CD14-positive monocyte (primary cell): ENCODE measurements around the gene PSAPL1. TPM values are rescaled to one million over a fixed set of nuclear protein-coding genes. Genes with fewer than 3 reads are reported as not detected.

Source experiments
- DNase-seq, 3 donors: peaks; one replicate each; pipeline ENCODE4 v3.0.0-alpha.2; 2011 to 2022
- H2AFZ ChIP-seq: 2 replicates; pipeline ENCODE4 v1.6.0; 2012; ENCODE audit warnings: mild to moderate bottlenecking, low read depth, low read length, inconsistent platforms; ENCODE audit not compliant: insufficient read depth, poor library complexity, severe bottlenecking
- H3K27ac ChIP-seq, 2 donors: 1 replicate in 1 of 2; 2 replicates in 1 of 2; pipeline ENCODE4 v1.5.1; 2012 to 2013; ENCODE audit warnings: low read length in 2 of 2, control low read depth in 1 of 2, inconsistent platforms in 1 of 2, low read depth in 1 of 2, mild to moderate bottlenecking in 1 of 2
- H3K27me3 ChIP-seq, 2 donors: one replicate each; pipeline versions ENCODE4 v1.6.0 to v1.6.1; 2011 to 2013; ENCODE audit warnings: low read length in 2 of 2; ENCODE audit not compliant: control insufficient read depth in 2 of 2, insufficient read depth in 2 of 2
- H3K36me3 ChIP-seq, 2 donors: replicated peaks in 1 of 2; 1 replicate in 1 of 2; 2 replicates in 1 of 2; pipeline versions ENCODE4 v1.5.1 to v1.6.1; 2012 to 2013; ENCODE audit warnings: low read length in 2 of 2, control low read depth in 1 of 2, inconsistent platforms in 1 of 2, mild to moderate bottlenecking in 1 of 2; ENCODE audit not compliant: insufficient read depth in 2 of 2, control insufficient read depth in 1 of 2
- H3K4me1 ChIP-seq, 2 donors: 1 replicate in 1 of 2; 2 replicates in 1 of 2; pipeline versions ENCODE4 v1.5.1 to v1.6.1; 2012 to 2013; ENCODE audit warnings: low read length in 2 of 2, control low read depth in 1 of 2, inconsistent platforms in 1 of 2, mild to moderate bottlenecking in 1 of 2, moderate library complexity in 1 of 2; ENCODE audit not compliant: insufficient read depth in 2 of 2, control insufficient read depth in 1 of 2
- H3K4me2 ChIP-seq: replicated peaks from 2 replicates; pipeline ENCODE3; 2012; ENCODE audit warnings: low read length, moderate library complexity, mild to moderate bottlenecking; ENCODE audit not compliant: poor library complexity, severe bottlenecking; ENCODE audit errors: extremely low read depth
- H3K4me3 ChIP-seq, 3 experiments: fragments of 200-600 bp in 1 of 3; sonication (generic) in 1 of 3; replicated peaks in 1 of 3; 1 replicate in 2 of 3; 2 replicates in 1 of 3; pipeline ENCODE4 v1.5.1; 2011 to 2013; ENCODE audit warnings: low read length in 3 of 3, mild to moderate bottlenecking in 3 of 3, control low read depth in 2 of 3, low read depth in 2 of 3, inconsistent platforms in 1 of 3, moderate library complexity in 1 of 3
- H3K79me2 ChIP-seq: 2 replicates; pipeline ENCODE4 v1.6.0; 2012; ENCODE audit warnings: mild to moderate bottlenecking, control low read depth, inconsistent platforms, low read length, moderate library complexity; ENCODE audit not compliant: insufficient read depth
- H3K9ac ChIP-seq: 2 replicates; pipeline ENCODE4 v1.6.0; 2017; ENCODE audit warnings: low read length, mild to moderate bottlenecking; ENCODE audit not compliant: insufficient read depth, poor library complexity, severe bottlenecking
- H3K9me3 ChIP-seq, 2 donors: replicated peaks in 1 of 2; 1 replicate in 1 of 2; 2 replicates in 1 of 2; pipeline versions ENCODE4 v1.5.1 to v1.6.1; 2012 to 2013; ENCODE audit warnings: low read length in 2 of 2, control low read depth in 1 of 2; ENCODE audit not compliant: control insufficient read depth in 1 of 2, insufficient read depth in 1 of 2
- H4K20me1 ChIP-seq: 2 replicates; pipeline ENCODE4 v1.6.0; 2012; ENCODE audit warnings: mild to moderate bottlenecking, low read length, control low read depth, moderate library complexity; ENCODE audit not compliant: insufficient read depth
- H3K27ac Mint-ChIP-seq, 7 donors: one replicate each; pipeline ENCODE4 v1.8.0; 2020; ENCODE audit warnings: mild to moderate bottlenecking in 7 of 7, mixed read lengths in 7 of 7, moderate library complexity in 6 of 7, inconsistent platforms in 2 of 7
- H3K27me3 Mint-ChIP-seq, 3 donors: one replicate each; pipeline ENCODE4 v1.8.0; 2021 to 2022; ENCODE audit warnings: low read depth in 3 of 3, mild to moderate bottlenecking in 3 of 3, mixed read lengths in 3 of 3, moderate library complexity in 3 of 3, inconsistent platforms in 1 of 3
- H3K36me3 Mint-ChIP-seq, 2 donors: one replicate each; pipeline ENCODE4 v1.8.0; 2020; ENCODE audit warnings: mixed read lengths in 2 of 2, inconsistent platforms in 1 of 2, mild to moderate bottlenecking in 1 of 2
- H3K4me1 Mint-ChIP-seq: one replicate; pipeline ENCODE4 v1.8.0; 2020; ENCODE audit warnings: mild to moderate bottlenecking, mixed read lengths
- H3K4me3 Mint-ChIP-seq, 2 donors: one replicate each; pipeline ENCODE4 v1.8.0; 2020; ENCODE audit warnings: mild to moderate bottlenecking in 2 of 2, mixed read lengths in 2 of 2, moderate library complexity in 1 of 2
- H3K9me3 Mint-ChIP-seq, 7 donors: one replicate each; pipeline ENCODE4 v1.8.0; 2020 to 2022; ENCODE audit warnings: mixed read lengths in 7 of 7, mild to moderate bottlenecking in 6 of 7, moderate library complexity in 6 of 7, inconsistent platforms in 2 of 7
- CTCF ChIP-seq: fragments of 200-600 bp; IDR thresholded peaks from one replicate; pipeline ENCODE4 v1.8.0; 2022; ENCODE audit warnings: antibody characterized with exemption, mild to moderate bottlenecking
- WGBS: methylation state at CpG from one replicate; pipeline ENCODE4 v1.1.5; 2013; ENCODE audit warnings: missing lambda C conversion rate; ENCODE audit not compliant: insufficient coverage; 5-methylcytosine and 5-hydroxymethylcytosine counted together
- intact Hi-C, 2 donors: fragments of 100-400 bp; cut with micrococcal nuclease; formaldehyde crosslinking; loops; one replicate each; pipeline versions ENCODE4 v1.15.0 to v1.15.1; 2023
- polyA plus RNA-seq, 3 donors: library from polyadenylated mRNA; depleted of rRNA in 1 of 3; unstranded in 2 of 3; stranded (reverse) in 1 of 3; fragments of 300-500 nt in 2 of 3; fragments of >200 nt in 1 of 3; fragmentation: Illumina TruSeq in 2 of 3; gene quantifications; 1 replicate in 2 of 3; 2 replicates in 1 of 3; pipeline ENCODE4 v1.2.3, GENCODE V29; 2012 to 2021

PSAPL1 gene
- polyA plus RNA-seq, 3 donors: not detected

DNA sequence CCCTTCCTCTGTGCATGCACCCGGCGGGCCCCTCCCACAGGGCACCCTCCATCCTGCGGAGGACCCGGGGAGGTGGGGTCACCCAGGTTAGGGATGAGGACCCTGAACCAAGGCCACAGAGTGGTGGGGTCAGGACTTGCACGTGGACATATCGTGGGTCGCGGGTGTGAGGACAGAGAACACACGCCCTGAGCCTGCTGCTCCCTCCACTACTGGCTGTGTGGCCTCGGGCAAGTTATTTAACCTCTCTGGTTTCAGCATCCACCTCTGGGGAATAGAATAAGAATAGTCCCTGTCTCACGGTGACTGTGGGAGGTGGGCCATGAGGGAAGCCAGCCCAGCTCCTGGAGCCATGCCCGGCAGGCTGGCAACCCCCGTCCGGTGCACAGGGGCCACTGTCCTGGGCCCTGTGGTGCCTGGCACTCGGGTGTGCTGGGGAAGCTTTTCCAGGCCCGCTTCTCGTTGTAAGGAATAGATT lies 5.1 kb downstream of the PSAPL1 start:
- 80% methylated on average over 14 of the region's 17 CpGs for WGBS
- H3K27me3 Mint-ChIP-seq: peaks cover 2 to 4% (median 2%) of the 10 kb centered on the region in 3 donors
- Histone ChIP-seq H3K9ac (no peak overlapping the region), H2AFZ (no peak overlapping the region), H3K4me2 (no peak overlapping the region), H4K20me1 (no peaks in the 10 kb centered on the region), H3K36me3 (no peaks in the 10 kb centered on the region), H3K9me3 (no peaks in the 10 kb centered on the region), H3K4me1 (no peaks in the 10 kb centered on the region), H3K4me3 (no peak overlapping the region), H3K27me3 (no peaks in the 10 kb centered on the region), H3K27ac (no peak overlapping the region), H3K79me2 (no peaks in the 10 kb centered on the region)
- H3K9me3 Mint-ChIP-seq: no peaks in the 10 kb centered on the region
- no peaks in the 10 kb centered on the region for H3K4me1 Mint-ChIP-seq
- no peaks in the 10 kb centered on the region for H3K36me3 Mint-ChIP-seq
- no peak overlapping the region for H3K27ac Mint-ChIP-seq
- intact Hi-C loops: no loop called here
- H3K4me3 Mint-ChIP-seq: no peak overlapping the region
- no peak for TF ChIP-seq CTCF
- DNase-seq: no peak

- intact Hi-C loops: no loop called here
- Histone ChIP-seq H3K79me2 (no peaks in the 10 kb centered on the region), H3K4me1 (no peaks in the 10 kb centered on the region), H3K9me3 (no peaks in the 10 kb centered on the region), H3K9ac (no peak overlapping the region), H3K36me3 (no peaks in the 10 kb centered on the region), H3K27ac (no peak overlapping the region), H3K4me2 (no peak overlapping the region), H4K20me1 (no peaks in the 10 kb centered on the region), H3K27me3 (no peaks in the 10 kb centered on the region), H3K4me3 (no peak overlapping the region), H2AFZ (no peak overlapping the region)
- no peak for DNase-seq
- no peak overlapping the region for H3K4me3 Mint-ChIP-seq
- no peaks in the 10 kb centered on the region for H3K4me1 Mint-ChIP-seq
- H3K27ac Mint-ChIP-seq: no peak overlapping the region
- no peak for TF ChIP-seq CTCF
- no peaks in the 10 kb centered on the region for H3K36me3 Mint-ChIP-seq
- H3K27me3 Mint-ChIP-seq: peaks cover 2 to 4% (median 2%) of the 10 kb centered on the region in 3 donors
- 84% methylated on average over 7 of the region's 9 CpGs for WGBS
- no peaks in the 10 kb centered on the region for H3K9me3 Mint-ChIP-seq
Measured at GRCh38 chr4:7429069-7429416, 5.7 kb downstream of the PSAPL1 start.
